GM12878 (cell line): ENCODE data around the gene ASB7. TPM values are rescaled to one million over a fixed set of nuclear protein-coding genes. Genes with fewer than 3 reads are reported as not detected.

Experiments used
- ATAC-seq: fragments of 200-7000 bp; cut with Tn5 transposase; 3 replicates; pipeline ENCODE4 v1.9.1; 2020; ENCODE audit warnings: mild to moderate bottlenecking, moderate library complexity
- BruUV-seq: library from RNA; stranded (reverse); fragments of 400-500 nt; replicated peaks from 2 replicates; lab custom pipeline; 2021; lab: Mats Ljungman, UMichigan
- CTCF ChIA-PET: fragments of 300-600 bp; sonication (Branson Sonifier 250); formaldehyde crosslinking; extraction: SDS; loops from one replicate; lab custom pipeline; 2021; ENCODE audit warnings: inconsistent platforms; lab: Yijun Ruan, JAX
- POLR2A ChIA-PET: fragments of 350-600 bp; formaldehyde crosslinking; extraction: SDS; loops from one replicate; lab custom pipeline; 2021; ENCODE audit warnings: inconsistent platforms; lab: Charles Lee
- RAD21 ChIA-PET: fragments of 300-600 bp; sonication (Branson Sonifier 250); formaldehyde crosslinking; loops from one replicate; lab custom pipeline; 2023; ENCODE audit warnings: antibody characterized with exemption; ENCODE audit not compliant: unreplicated experiment; lab: Charles Lee
- SMC1A ChIA-PET: fragments of 300-600 bp; sonication (Branson Sonifier 250); formaldehyde crosslinking; loops from one replicate; lab custom pipeline; 2023; ENCODE audit not compliant: unreplicated experiment, uncharacterized antibody; lab: Charles Lee
- DNase-seq: peaks from one replicate; pipeline ENCODE4 v3.0.0-alpha.2; 2011; ENCODE audit warnings: low read depth, low spot score
- FAIRE-seq: peaks from 3 replicates; lab custom pipeline; 2011; peaks lifted over from hg19 to GRCh38; lab: Jason Lieb, UNC
- H2AFZ ChIP-seq: 2 replicates; pipeline ENCODE4 v1.6.0; 2011; ENCODE audit warnings: low read depth, low read length, control low read depth; ENCODE audit not compliant: control insufficient read depth
- H3K27ac ChIP-seq: 2 replicates; pipeline ENCODE4 v1.5.1; 2011; ENCODE audit warnings: control low read depth; ENCODE audit not compliant: control insufficient read depth, insufficient read depth
- H3K27me3 ChIP-seq, 2 experiments: replicated peaks in 1 of 2; 2 replicates each; pipeline versions ENCODE4 v1.6.0 to v1.6.1; 2011; ENCODE audit warnings: low read length in 1 of 2; ENCODE audit not compliant: control insufficient read depth in 2 of 2, insufficient read depth in 2 of 2
- H3K36me3 ChIP-seq, 2 experiments: 2 replicates each; pipeline ENCODE4 v1.5.1; 2011; ENCODE audit warnings: low read length in 1 of 2; ENCODE audit not compliant: control insufficient read depth in 2 of 2, insufficient read depth in 2 of 2
- H3K4me1 ChIP-seq: 2 replicates; pipeline ENCODE4 v1.6.1; 2011; ENCODE audit warnings: mild to moderate bottlenecking, low read length, moderate library complexity, mixed read lengths; ENCODE audit not compliant: control insufficient read depth, insufficient read depth
- H3K4me2 ChIP-seq: 2 replicates; pipeline ENCODE4 v1.6.0; 2011; ENCODE audit warnings: control low read depth; ENCODE audit not compliant: control insufficient read depth, insufficient read depth
- H3K4me3 ChIP-seq: fragments of 200-600 bp; sonication (generic); 2 replicates; pipeline ENCODE4 v1.5.1; 2016
- H3K79me2 ChIP-seq: 2 replicates; pipeline ENCODE4 v1.6.0; 2011; ENCODE audit warnings: low read length; ENCODE audit not compliant: control insufficient read depth, insufficient read depth
- H3K9ac ChIP-seq: 2 replicates; pipeline ENCODE4 v1.8.0; 2011; ENCODE audit warnings: low read length, control low read depth, mixed read lengths; ENCODE audit not compliant: control insufficient read depth, insufficient read depth
- H3K9me3 ChIP-seq: replicated peaks from 3 replicates; pipeline ENCODE4 v1.5.1; 2011; ENCODE audit warnings: mild to moderate bottlenecking, low read length; ENCODE audit not compliant: control insufficient read depth, insufficient read depth
- H4K20me1 ChIP-seq: 2 replicates; pipeline ENCODE4 v1.6.0; 2011; ENCODE audit not compliant: control insufficient read depth, insufficient read depth
- BRCA1 ChIP-seq: IDR thresholded peaks from 2 replicates; pipeline ENCODE4 v1.6.1; 2011; ENCODE audit warnings: low read depth, low read length, improper control_type of control experiment
- DPF2 ChIP-seq: fragments of 450-650 bp; IDR thresholded peaks from 2 replicates; pipeline ENCODE4 v1.6.1; 2017; ENCODE audit warnings: mild to moderate bottlenecking
- IKZF2 ChIP-seq, 2 experiments: fragments of 450-650 bp; IDR thresholded peaks; 2 replicates each; pipeline ENCODE4 v1.6.1; 2017; ENCODE audit warnings: mild to moderate bottlenecking in 2 of 2, moderate library complexity in 2 of 2
- MTA2 ChIP-seq: fragments of 450-650 bp; IDR thresholded peaks from 2 replicates; pipeline ENCODE4 v1.6.1; 2016; ENCODE audit warnings: low read depth, mild to moderate bottlenecking, moderate library complexity
- PKNOX1 ChIP-seq: fragments of 450-650 bp; IDR thresholded peaks from 2 replicates; pipeline ENCODE4 v1.6.1; 2016; ENCODE audit warnings: mild to moderate bottlenecking
- POLR2A ChIP-seq: IDR thresholded peaks from 2 replicates; pipeline ENCODE4 v1.6.1; 2011; ENCODE audit warnings: low read depth, mild to moderate bottlenecking, low read length
- RCOR1 ChIP-seq: conservative IDR thresholded peaks from 2 replicates; pipeline ENCODE4 v1.6.1; 2012; ENCODE audit warnings: low read depth, low read length, improper control_type of control experiment
- SP1 ChIP-seq: IDR thresholded peaks from one replicate; pipeline ENCODE4 v1.6.1; 2011; ENCODE audit warnings: low read depth, low read length
- STAT3 ChIP-seq: IDR thresholded peaks from 2 replicates; pipeline ENCODE4 v1.6.1; 2011; ENCODE audit warnings: low read depth, low read length, improper control_type of control experiment
- SUPT20H ChIP-seq: IDR thresholded peaks from 2 replicates; pipeline ENCODE4 v1.6.1; 2011; ENCODE audit warnings: low read depth, mild to moderate bottlenecking, low read length, moderate library complexity, borderline replicate concordance; ENCODE audit not compliant: control insufficient read depth
- SUZ12 ChIP-seq: fragments of 200-600 bp; sonication (generic); IDR thresholded peaks from one replicate; pipeline ENCODE4 v1.6.1; 2018; ENCODE audit warnings: antibody characterized with exemption, mild to moderate bottlenecking; ENCODE audit not compliant: unreplicated experiment
- TCF12 ChIP-seq: IDR thresholded peaks from 2 replicates; pipeline ENCODE4 v1.6.1; 2011; ENCODE audit warnings: low read depth, mild to moderate bottlenecking, low read length
- WRNIP1 ChIP-seq: IDR thresholded peaks from 2 replicates; pipeline ENCODE4 v1.6.1; 2011; ENCODE audit warnings: low read depth, low read length, improper control_type of control experiment, borderline replicate concordance
- ZZZ3 ChIP-seq: IDR thresholded peaks from 2 replicates; pipeline ENCODE4 v1.6.1; 2011; ENCODE audit warnings: low read depth; ENCODE audit not compliant: control insufficient read depth, insufficient read length
- WGBS: methylation state at CpG from one replicate; pipeline ENCODE4 v1.1.6; 2016; ENCODE audit warnings: low lambda C conversion rate; ENCODE audit not compliant: insufficient replicate concordance, insufficient coverage; ENCODE audit errors: missing lambda C conversion rate; 5-methylcytosine and 5-hydroxymethylcytosine counted together
- in situ Hi-C: fragments of 300-500 bp; cut with MboI; formaldehyde crosslinking; loops from 9 replicates; pipeline ENCODE4 v1.14.3; 2018; ENCODE audit warnings: mixed read lengths
- intact Hi-C: fragments of 100-400 bp; cut with micrococcal nuclease; formaldehyde crosslinking; loops from one replicate; pipeline ENCODE4 v1.14.2; 2022; ENCODE audit not compliant: unreplicated experiment
- polyA plus RNA-seq, 11 experiments: library from polyadenylated mRNA; depleted of rRNA in 4 of 11; unstranded in 6 of 11; stranded (reverse) in 5 of 11; fragments of >200 nt; fragmentation: Nextera tagmentation in 4 of 11; fragmentation: Illumina TruSeq in 1 of 11; extraction: Ambion mirVana in 4 of 11; extraction: Trizol in 1 of 11; gene quantifications; 1 replicate in 1 of 11; 2 replicates in 10 of 11; pipeline versions ENCODE4 v1.2.1 to v1.2.3, GENCODE V29; 2011 to 2016; ENCODE audit warnings: inconsistent platforms in 2 of 11, missing spikeins in 2 of 11, low read depth in 1 of 11
- total RNA-seq, 4 experiments: library from RNA; depleted of rRNA in 3 of 4; stranded (reverse); fragments of >200 nt in 3 of 4; fragmentation: Illumina TruSeq in 1 of 4; extraction: Trizol in 1 of 4; gene quantifications; 2 replicates each; pipeline versions ENCODE4 v1.2.1 to v1.2.3, GENCODE V29; 2013 to 2021

ASB7 gene
- total and polyA plus RNA-seq, 10 of the 15 experiments (the other 5 are each of a cell fraction or from before 2014, with no cell fraction given): 2.7 to 13.9 (median 8.6) TPM

GRCh38 chr15:100683434-100683833 is 81.0 kb downstream of the ASB7 start:
- FAIRE-seq (no peak), DNase-seq (no peak), ATAC-seq (no peak)
- in situ Hi-C loops: no loop called here
- no peak overlapping the region for H2AFZ ChIP-seq
- H3K4me2 ChIP-seq: no peak overlapping the region
- ChIA-PET SMC1A (no interaction called here), POLR2A (no interaction called here), RAD21 (interaction anchor here (1.3 kb wide), 1 partner anchor 190 kb away, joined by 3 read pairs; no protein-coding TSS in a partner anchor), CTCF (interaction anchor here (1.2 kb wide), 1 partner anchor 189 kb away, joined by 4 read pairs; no protein-coding TSS in a partner anchor)
- H3K4me3 ChIP-seq: no peak overlapping the region
- no peaks in the 10 kb centered on the region for H3K79me2 ChIP-seq
- H3K27ac ChIP-seq: no peak overlapping the region
- intact Hi-C loops: no loop called here
- no peaks in the 10 kb centered on the region; the same call in 2 of the 3 replicates for H3K9me3 ChIP-seq
- H3K36me3 ChIP-seq: no peaks in the 10 kb centered on the region
- H4K20me1 ChIP-seq: no peaks in the 10 kb centered on the region
- no peak for TF ChIP-seq TCF12
- TF ChIP-seq DPF2: no peak
- no peak for TF ChIP-seq SUPT20H
- no peak for TF ChIP-seq IKZF2 (IDR thresholded peaks at IDR 0.05)
- no peak for TF ChIP-seq RCOR1
- no peak for TF ChIP-seq BRCA1
- no peak for TF ChIP-seq POLR2A
- no peak for TF ChIP-seq SP1
- no peak for TF ChIP-seq WRNIP1
- TF ChIP-seq SUZ12: no peak
- TF ChIP-seq PKNOX1: no peak
- TF ChIP-seq STAT3: no peak
- no peak for TF ChIP-seq MTA2
- TF ChIP-seq ZZZ3: no peak
- H3K27me3 ChIP-seq: no peaks in the 10 kb centered on the region; a peak in 1 of 4 replicates
- no TSS peak for BruUV-seq
- H3K9ac ChIP-seq: no peak overlapping the region
- H3K4me1 ChIP-seq: peaks cover 3% of the 10 kb centered on the region; the same call in 1 of the 2 replicates
- 65% methylated on average over 6 of the region's 6 CpGs for WGBS
